ENCODE results near the gene ROBO4.

Gene ROBO4

DNA sequence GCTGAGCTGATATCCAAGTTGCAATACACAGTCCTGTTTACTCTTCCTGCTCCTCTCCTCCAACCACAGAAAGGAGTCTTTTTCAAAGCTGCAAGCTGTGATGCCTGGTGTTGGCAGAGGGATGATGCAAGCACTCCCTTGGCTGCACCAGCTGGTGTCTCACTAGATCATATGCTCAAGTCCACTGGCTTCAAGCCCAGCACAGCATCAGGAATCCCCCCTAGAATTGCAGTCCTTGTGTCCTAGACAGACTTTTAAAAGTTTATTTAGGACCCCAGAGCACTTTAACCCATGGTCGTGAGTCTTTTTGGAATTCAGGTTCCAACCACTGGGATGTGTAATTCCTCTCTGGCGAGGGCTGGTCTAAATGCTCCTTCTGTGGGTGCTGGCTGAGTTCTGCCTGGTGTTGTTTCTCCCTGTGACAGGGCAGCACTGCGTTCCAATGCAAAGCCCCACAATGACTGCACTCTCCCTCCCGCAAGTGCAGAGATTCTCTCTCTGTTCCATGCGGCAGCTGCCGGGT, 19.5 kb upstream of the ROBO4 start:
- DNase-seq, result no peak

DNA sequence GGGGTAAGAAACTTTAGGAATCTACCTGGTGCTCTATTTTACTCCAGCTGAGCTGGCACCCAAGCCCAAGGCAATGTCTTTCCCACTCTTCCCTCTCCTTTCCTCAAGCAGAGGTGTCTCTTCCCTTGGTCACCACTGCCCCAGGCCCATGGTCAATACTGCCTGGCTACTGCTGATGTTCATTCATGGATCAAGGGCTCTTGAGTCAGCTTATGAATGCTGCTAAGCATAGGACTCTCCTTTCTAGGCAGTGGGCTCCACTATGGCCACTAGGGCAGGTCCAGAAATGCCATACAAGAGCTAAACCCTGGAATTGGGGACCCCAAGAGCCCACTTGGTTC, 18.7 kb upstream of the ROBO4 start:
- DNase-seq, result no peak

DNA sequence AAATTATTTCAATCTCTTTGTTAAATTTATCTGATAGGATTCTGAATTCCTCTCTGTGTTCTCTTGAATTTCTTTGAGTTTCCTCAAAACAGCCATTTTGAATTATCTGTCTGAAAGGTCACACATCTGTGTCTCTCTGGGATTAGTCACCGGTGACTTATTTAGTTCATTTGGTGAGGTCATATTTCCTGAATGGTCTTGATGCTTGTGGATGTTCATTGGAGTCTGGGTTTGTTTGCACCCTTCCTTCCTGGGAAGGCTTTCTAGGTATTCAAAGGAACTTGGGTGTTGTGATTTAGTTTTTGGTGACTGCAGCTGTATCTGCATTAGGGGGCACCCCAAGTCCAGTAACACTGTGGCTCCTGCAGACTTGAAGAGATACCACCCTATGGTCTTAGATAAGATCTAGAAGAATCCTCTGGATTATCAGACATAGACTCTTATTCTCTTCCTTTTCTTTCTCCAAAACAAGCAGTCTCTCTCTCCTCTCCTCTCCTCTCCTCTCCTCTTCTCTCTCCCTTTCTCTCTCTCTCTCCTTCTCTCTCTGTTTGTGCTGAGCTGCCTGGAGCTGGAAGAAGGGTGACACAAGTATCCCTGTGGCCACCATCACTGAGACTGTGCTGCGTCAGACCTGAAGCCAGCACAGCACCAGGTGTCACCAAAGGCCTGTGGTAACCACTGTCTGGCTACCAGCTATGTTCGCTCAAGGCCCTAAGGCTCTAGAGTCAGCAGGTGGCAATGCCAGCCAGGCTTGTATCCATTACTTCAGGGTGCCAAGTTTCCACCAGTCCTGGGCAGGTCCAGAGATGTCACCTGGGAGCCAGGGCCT, 18.1 kb upstream of the ROBO4 start:
- no peak for DNase-seq

DNA sequence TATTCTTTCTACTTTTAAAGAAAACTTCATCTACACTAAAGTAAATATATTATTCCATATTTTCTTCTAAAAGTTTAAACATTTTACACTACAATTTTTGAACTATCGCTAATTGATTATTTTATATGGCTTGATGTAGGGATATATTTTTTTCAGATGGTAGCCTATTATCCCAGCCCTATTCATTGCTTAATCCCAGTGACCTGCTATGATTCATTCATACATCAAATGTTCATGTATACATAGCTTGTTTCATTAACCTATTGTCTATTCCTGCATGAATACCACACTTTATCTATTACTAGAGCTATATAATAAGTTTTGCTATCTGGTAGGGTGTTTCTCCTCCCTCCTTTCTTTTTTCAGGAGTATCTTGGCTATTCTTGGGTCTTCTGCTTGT, 5.0 kb upstream of the ROBO4 start:
- no peak for DNase-seq

DNA sequence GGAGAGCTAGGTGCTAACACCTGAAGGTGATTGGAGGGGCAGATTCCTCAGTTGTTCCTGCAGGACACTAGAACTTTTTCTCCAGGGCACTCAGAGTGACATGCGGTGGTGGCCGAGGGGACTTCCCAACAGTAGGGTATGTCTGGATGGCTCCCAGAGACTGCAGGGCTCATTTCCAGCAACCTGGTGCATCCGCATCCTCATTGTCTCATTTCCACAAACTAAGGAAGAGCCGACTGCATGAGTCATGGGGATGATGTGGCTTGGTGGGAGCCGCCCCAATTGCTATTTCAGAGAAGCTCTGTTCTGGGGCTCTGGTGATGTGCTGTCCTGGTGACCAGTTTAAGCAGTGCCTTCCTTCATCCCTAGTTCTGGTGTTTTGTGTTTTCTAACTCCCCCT, 2.8 kb upstream of the ROBO4 start:
- no peak for DNase-seq

DNA sequence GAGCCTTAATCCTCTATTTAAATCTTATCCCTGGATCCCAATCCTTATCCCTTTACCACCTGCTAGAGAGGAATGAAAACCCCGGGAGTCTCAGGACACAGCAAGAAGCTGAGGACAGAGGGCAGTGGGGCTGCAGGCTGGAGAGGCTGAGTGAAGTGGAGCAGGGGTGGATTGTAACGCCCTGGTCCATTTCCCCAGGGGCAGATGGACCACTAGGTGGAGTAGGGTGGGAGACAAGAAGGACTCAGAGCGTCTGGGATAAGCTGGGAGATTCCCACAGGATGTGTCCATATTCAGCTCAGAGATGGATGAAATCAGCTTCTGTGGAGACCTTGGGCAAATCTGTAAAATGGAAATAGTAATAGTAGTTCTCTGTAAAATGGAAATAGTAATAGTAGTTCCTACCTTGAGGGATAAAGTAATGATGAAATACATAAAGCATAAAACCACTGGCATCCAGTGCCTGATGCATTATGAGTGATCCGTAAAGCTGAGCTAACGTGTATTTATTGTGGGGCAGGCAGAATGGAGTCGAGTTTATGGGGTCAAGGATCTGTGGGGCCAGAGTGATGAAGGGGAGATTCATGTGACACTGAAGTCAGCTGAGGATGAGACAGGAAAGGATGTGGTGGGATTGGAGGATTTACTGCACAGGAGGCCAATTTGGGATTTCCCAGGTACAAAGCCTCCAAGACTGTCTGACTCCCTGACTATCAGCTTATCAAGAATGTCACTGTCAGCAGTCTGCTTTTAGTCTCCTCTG, 1.9 kb upstream of the ROBO4 start:
- DNase-seq, result no peak

GRCh38 chr11:124898711-124899110, 1.0 kb upstream of the ROBO4 start:
- DNase-seq, result no peak

DNA sequence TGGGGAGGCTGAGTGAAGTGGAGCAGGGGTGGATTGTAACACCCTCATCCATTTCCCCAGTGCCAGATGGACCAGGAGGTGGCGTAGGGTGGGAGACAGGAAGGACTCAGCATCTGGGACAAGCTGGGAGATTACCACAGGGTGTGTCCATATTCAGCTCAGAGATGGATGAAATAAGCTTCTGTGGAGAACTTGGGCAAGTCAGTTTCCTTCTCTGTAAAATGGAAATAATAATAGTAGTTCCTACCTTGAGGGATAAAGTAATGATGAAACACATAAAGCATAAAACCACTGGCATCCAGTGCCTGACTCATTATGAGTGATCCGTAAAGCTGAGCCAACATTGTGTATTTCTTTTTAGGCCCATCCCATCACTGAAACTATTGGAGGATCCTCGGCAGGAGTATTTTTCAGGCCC, 607 bp upstream of the ROBO4 start:
- no peak for DNase-seq

- DNase-seq, result no peak
Observed at GRCh38 chr11:124896821-124897391, 759 bp downstream of the ROBO4 start.

- no peak for DNase-seq
Observed at GRCh38 chr11:124896071-124896750, 1.5 kb downstream of the ROBO4 start.

DNA sequence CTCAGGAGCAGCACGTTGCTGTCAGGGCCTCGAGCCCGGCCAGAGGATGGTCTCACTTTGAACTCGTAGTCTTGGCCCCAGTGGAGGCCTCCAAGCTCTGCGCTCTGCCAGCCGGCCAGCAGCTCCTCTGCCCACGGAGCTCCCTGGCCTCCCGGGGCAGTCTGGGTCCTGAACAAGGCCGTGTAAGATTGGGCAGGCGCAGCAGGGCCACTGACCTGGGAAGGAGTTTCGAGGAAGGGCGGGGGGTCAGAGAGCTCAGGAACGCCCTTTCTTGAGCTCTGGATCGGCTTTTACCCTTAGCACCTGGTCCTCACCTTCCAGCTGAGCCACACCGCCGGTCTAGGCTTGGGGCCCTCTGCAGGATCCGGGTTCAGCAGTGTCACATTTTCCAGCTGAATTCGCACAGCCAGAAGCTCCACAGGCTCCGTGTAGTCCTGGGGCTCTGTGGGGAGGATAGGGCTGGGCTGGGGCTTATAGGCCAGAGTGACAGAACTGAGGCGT, 2.1 kb downstream of the ROBO4 start:
- no peak for DNase-seq

DNA sequence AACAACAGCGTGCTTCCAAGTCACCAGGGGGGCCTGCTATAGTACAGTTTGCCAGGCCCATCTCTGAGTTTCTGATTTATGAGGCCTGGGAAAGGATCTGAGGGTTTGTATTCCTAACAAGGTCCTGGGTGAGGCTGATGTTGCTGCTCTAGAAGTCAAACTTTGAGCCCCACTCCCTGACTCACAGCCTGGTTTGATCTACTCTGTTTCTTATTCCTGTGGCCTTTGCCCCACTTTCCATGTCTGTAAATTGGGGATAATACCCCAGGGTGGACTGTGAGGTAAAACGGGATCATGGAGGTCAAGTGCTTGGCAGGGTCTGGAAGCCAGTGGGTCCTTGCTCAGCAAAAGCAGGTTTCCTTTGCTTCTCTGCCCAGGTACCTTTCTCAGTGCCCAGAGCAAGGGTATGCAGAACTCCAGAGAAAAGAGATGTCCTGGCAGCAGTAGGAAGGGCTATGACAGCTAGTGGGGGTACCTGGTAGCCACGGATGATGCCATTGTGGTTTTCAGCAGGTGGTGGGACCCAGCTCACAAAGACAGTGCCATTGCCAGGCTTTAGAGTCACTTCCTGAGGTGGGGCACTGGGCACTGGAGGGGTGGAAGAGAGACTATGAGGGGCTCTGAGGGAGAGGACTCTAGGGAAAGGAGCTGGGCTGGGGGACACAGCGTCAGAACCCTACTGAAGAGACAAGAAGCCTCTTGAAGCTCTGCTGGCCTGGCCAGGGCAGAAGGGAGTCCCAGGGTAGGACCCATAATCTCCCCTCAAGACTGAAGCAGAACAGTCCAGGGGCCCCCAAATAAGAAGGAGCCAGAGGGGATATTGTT, 2.8 kb downstream of the ROBO4 start:
- DNase-seq, result no peak

GRCh38 chr11:124893781-124894401, 3.8 kb downstream of the ROBO4 start:
- no peak for DNase-seq

GRCh38 chr11:124892750-124893454, 4.8 kb downstream of the ROBO4 start:
- no peak for DNase-seq

DNA sequence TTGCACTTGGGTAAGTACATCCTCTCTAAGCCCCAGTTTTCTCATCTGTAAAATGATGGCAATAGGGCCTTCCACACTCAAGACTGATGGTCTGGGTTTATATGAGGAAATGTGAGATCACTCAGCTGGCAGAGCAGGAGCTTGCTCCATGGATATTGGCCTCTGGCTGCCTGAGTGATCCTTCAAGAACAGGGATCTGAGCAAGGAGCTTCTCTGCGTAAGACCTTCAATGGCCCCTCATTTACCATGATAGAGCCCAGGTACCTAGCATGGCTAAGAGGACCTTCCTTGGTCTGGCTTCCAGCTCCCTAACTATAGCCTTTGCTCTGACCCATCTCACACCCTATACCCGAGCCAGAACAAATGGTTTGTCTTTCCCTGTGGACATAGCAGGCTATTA, 5.5 kb downstream of the ROBO4 start:
- no peak for DNase-seq

DNA sequence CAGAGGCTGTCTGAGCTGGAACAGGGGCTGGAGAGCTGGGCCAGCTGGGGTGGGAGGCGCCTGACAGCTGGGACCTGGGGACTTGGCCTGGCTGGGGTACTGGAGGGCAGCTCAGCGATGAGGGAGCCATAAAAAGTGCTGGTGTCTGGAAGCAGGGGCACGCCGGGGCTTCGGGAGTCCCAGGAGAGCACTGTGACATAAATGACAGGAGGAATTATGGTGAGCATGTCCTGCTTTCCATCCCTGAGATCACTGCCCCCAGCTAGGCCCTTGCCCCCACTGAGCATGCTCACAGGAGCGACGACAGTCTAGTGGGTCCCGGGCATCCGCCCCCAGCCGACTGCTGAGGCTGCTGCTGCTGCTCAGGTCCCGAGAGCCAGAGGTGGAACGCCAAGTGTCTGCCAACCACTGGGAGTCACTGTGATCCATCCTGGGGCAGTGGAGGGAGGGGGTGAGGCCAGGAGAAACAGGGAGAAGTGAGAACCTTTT, 6.2 kb downstream of the ROBO4 start:
- no peak for DNase-seq

- DNase-seq, result no peak
Observed at GRCh38 chr11:124890683-124891372, 6.8 kb downstream of the ROBO4 start.

- no peak for DNase-seq
Observed at GRCh38 chr11:124890151-124890550, 7.5 kb downstream of the ROBO4 start.

- DNase-seq, result no peak
Observed at GRCh38 chr11:124889191-124890091, 8.2 kb downstream of the ROBO4 start.
